ENCODE results near the gene AGT. TPM values are rescaled to one million over a fixed set of nuclear protein-coding genes. Genes with fewer than 3 reads are reported as not detected.
"Not testable (repeated sequence)": the region's sequence is repeated elsewhere in the genome, so short reads cannot be mapped to it uniquely, and the experiment has no call there.

Gene AGT
- total RNA-seq, 1 donor from 2014 or later: not detected

GRCh38 chr1:230693221-230693620 lies 20.7 kb downstream of the AGT start:
- DNase-seq (ENCODE audit: low spot score): no peak

GRCh38 chr1:230691615-230692014 lies 22.3 kb downstream of the AGT start:
- DNase-seq (ENCODE audit: low spot score): no peak

DNA sequence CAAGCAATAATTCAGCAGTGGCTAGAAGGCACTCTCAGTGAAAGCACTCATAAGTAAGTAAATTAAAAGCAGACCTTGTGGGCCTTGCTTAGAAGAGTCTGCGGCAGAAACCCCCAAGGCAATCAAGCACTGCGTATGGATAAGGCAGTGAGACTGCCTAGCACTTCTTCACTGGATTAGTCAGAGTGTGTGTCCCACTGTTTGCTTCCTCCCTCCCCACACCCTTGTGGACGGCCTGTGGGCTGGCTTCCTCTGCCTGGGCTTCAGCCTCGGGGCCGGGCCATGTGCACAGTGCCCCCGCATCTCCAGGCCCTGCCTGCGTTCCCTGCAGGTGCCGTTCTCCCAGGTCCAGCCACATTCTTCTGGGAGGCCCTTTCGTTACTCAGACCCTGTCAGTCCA lies 23.8 kb downstream of the AGT start:
- DNase-seq (ENCODE audit: low spot score): no peak

DNA sequence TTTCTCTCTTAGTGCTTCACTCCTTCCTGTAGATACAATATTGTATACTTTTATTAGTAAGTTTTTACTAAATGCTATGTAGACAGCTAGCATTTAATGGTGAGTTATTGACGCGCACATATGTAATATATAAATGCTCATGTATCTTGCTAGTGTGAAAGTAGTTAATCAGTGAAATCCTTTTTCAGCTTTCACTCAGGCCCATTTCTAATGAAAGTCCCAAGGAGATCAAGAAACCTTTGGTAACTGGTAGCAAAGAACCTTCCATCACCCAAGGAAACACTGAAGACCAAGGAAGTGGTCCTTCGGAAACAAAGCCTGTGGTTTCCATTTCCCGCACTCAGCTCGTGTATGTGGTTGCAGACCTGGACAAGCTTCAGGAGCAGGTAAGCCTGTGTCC lies 27.2 kb downstream of the AGT start:
- DNase-seq (ENCODE audit: low spot score): no peak

DNA sequence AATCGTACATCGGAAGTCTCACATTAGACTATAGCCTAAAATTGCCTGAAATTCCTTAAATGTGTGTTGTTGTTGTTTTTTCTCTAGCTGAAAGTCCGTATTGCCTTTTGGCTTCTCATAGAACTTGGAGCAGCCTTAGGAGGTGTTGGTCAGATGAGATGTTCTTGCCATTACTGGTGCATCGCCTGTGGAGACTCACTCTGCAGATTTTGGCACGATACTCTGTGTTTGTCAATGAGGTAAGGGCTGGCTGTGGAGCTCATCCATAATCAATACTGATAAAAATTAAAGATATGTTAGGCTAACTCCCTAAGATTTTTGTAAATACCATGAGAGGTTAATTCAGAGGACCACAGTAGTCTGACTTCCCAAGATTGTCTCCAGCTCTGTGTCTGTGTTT lies 28.9 kb downstream of the AGT start:
- no peak for DNase-seq (ENCODE audit: low spot score)

DNA sequence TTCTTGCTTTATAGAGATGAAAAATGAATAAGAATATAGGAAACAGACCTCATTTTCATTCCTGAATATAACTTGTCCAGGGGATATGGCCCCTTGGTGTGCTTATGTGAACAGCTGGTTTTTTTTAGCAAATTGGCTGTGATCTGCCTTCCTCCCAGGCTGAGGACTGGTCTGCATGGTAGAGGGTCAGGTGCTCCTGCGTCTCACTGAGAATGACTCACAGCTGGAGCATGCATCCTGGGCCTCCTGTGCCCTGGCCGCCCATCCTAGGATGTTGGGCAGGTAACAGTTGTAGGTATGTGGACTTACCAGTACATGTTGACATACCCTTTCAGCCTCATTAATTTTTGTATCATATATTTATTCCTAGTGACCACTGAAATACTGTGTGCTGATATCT lies 29.8 kb downstream of the AGT start:
- DNase-seq (ENCODE audit: low spot score): no peak

DNA sequence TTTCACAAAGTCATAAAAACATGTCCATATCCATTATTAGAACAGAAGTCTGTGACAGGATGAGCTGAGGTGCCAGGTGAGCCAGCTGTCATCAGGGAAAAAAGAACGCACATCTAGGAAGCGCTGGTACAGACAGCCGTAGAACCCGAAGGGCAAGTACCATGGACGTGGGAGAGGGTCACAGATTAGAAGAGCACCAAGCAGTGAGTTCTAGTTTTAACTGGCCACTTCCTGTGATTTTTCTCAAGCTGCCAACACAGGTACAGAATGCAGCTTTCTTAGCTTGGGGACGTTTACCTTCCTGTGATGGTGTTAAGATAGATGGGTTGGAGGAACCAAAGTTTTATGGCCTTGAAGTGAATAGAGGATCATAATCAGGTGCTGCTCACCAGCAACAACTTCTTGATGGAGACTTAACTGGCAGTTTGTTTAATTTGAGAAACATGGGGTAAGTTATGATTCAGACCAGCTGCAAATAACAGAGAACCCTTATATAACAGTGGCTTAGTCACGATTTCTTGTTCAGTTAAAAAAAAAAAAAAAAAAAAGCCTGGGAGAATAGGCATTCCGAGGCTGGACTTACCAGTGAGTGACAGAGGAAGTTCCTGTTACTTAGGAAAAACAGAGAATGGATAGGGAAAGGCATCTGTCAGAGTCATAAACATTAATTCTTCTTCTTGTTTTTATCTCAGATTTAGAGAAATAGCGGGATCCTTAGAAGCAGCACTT lies 30.9 kb downstream of the AGT start:
- DNase-seq (ENCODE audit: low spot score): no peak

- DNase-seq (ENCODE audit: low spot score): no peak
Measured at GRCh38 chr1:230682274-230682673, 31.6 kb downstream of the AGT start.

GRCh38 chr1:230681599-230681998 lies 32.3 kb downstream of the AGT start:
- peak; percentile 77 for DNase-seq (ENCODE audit: low spot score)

- no peak for DNase-seq (ENCODE audit: low spot score)
Measured at GRCh38 chr1:230680300-230681025, 33.5 kb downstream of the AGT start.

- DNase-seq (ENCODE audit: low spot score): no peak
Measured at GRCh38 chr1:230679825-230680224, 34.1 kb downstream of the AGT start.

DNA sequence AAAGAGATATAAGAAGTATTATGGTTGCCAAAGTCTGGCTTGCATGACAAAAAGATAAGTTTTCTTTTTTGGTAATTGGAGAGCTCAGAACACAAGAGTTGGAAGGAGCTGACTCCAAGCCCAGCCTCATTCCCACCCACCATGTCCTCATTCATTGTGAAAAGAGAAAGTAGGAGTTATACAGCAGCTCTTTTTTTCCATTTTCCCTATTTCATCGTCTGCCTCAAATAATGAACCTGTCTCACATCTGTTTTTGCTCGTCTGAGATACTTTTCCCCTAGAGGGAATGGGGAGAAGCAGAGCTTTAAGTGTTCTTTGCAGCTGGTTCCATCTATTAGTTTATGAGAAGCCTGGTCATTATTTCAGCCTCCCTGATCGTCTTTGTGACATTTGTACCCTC lies 34.7 kb downstream of the AGT start:
- no peak for DNase-seq (ENCODE audit: low spot score)

DNA sequence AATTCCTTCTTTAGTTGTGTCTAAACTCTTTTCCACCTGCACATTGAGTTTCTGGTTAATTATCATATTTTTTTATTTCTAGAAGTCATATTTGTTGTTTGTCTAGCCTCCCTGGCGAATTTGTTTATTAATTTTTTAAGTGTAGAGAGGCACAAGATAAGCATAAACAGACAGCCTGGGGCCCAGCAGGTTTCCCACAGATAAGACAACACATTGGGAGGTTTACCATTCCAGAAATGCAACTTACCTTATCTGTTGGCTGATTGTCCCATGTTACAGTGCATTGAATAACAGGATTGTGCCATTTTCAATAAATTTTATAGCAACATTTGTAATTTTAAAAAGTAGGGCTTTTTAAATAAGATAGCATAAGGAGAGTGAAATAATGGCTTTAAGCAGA lies 36.7 kb downstream of the AGT start:
- DNase-seq (ENCODE audit: low spot score): no peak

DNA sequence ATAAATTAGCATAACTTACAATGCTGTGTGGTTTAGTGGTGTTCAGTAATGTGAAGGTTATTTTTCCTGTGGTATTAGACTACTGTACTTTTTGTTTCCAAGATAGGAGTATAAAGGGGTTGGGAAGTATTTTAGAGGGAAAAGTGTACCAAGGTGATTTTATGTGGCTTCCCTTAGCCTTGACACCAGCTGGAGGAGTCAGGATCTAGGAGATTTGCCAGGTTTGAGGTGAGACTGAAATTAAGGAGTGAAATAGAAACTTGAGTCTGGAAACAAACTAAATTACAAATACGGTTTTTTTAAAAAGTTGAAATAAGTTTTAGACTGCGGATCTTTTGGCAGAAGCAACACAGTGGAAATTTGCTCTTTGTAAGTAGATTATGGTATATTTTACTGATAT lies 39.3 kb downstream of the AGT start:
- no peak for DNase-seq (ENCODE audit: low spot score)

- no peak for DNase-seq (ENCODE audit: low spot score)
Measured at GRCh38 chr1:230669543-230669942, 44.4 kb downstream of the AGT start.

- DNase-seq (ENCODE audit: low spot score): no peak
Measured at GRCh38 chr1:230668227-230668626, 45.7 kb downstream of the AGT start.

- no peak for DNase-seq (ENCODE audit: low spot score)
Measured at GRCh38 chr1:230661976-230662375, 51.9 kb downstream of the AGT start.

DNA sequence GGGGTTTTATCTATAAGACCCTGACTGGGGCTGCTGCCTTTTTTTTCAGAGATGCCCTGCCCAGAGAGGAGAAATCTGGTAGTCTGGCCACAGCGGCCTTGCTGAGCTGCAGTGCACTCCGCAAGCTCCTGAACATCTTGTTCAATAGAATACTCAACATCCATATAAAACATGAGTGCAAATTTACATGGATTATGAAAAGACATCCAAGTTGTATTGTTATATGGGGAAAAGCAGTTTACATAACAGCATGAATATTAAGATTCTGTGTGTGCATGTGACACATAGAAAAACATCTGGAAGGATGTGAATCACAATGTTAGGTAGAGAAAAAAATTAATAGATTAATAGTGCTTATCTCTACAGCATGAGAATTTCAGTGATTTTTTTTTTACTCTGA lies 55.2 kb downstream of the AGT start:
- no peak for DNase-seq (ENCODE audit: low spot score)

- not testable (repeated sequence) for DNase-seq (ENCODE audit: low spot score)
Measured at GRCh38 chr1:230658103-230658502, 55.8 kb downstream of the AGT start.

- DNase-seq (ENCODE audit: low spot score): not testable (repeated sequence)
Measured at GRCh38 chr1:230656719-230657118, 57.2 kb downstream of the AGT start.
